Neutrophil (primary cell): ENCODE data around the gene MTFP1.

Experiments used
- H3K27ac ChIP-seq: fragments of 200-600 bp; sonication (generic); 2 replicates; pipeline ENCODE4 v1.5.1; 2016; ENCODE audit warnings: mild to moderate bottlenecking, moderate library complexity
- H3K27me3 ChIP-seq: fragments of 200-600 bp; sonication (generic); 2 replicates; pipeline ENCODE4 v1.6.0; 2016; ENCODE audit warnings: mild to moderate bottlenecking
- H3K36me3 ChIP-seq: fragments of 200-600 bp; sonication (generic); 2 replicates; pipeline ENCODE4 v1.5.1; 2017
- H3K4me1 ChIP-seq, 2 experiments: fragments of 200-600 bp in 1 of 2; sonication (generic) in 1 of 2; 1 replicate in 1 of 2; 2 replicates in 1 of 2; pipeline versions ENCODE4 v1.5.1 to v1.6.1; 2013 to 2016; ENCODE audit warnings: low read depth in 1 of 2, low read length in 1 of 2, mild to moderate bottlenecking in 1 of 2, moderate library complexity in 1 of 2; ENCODE audit not compliant: control insufficient read depth in 1 of 2, insufficient read depth in 1 of 2
- H3K4me3 ChIP-seq, 2 experiments: fragments of 200-600 bp in 1 of 2; sonication (generic) in 1 of 2; 1 replicate in 1 of 2; 2 replicates in 1 of 2; pipeline ENCODE4 v1.5.1; 2013 to 2016; ENCODE audit warnings: low read depth in 1 of 2, low read length in 1 of 2, mild to moderate bottlenecking in 1 of 2, moderate library complexity in 1 of 2
- H3K9me3 ChIP-seq: fragments of 200-600 bp; sonication (generic); 2 replicates; pipeline ENCODE4 v1.5.1; 2016
- CTCF ChIP-seq: fragments of 200-600 bp; sonication (generic); IDR thresholded peaks from 2 replicates; pipeline ENCODE4 v1.5.1; 2016; ENCODE audit warnings: antibody characterized with exemption

Gene MTFP1

GRCh38 chr22:30405731-30406130, 19.8 kb upstream of the MTFP1 start:
- no peak for TF ChIP-seq CTCF
- no peak overlapping the region for H3K27ac ChIP-seq
- H3K9me3 ChIP-seq, result no peaks in the 10 kb centered on the region
- no peak overlapping the region for H3K4me3 ChIP-seq
- H3K4me1 ChIP-seq, result no peaks in the 10 kb centered on the region
- H3K36me3 ChIP-seq, result no peaks in the 10 kb centered on the region
- no peaks in the 10 kb centered on the region for H3K27me3 ChIP-seq

GRCh38 chr22:30406400-30406799, 19.2 kb upstream of the MTFP1 start:
- H3K27me3 ChIP-seq, result no peaks in the 10 kb centered on the region
- TF ChIP-seq CTCF, result no peak
- no peak overlapping the region for H3K27ac ChIP-seq
- no peaks in the 10 kb centered on the region for H3K9me3 ChIP-seq
- no peaks in the 10 kb centered on the region for H3K4me1 ChIP-seq
- no peaks in the 10 kb centered on the region for H3K36me3 ChIP-seq
- no peak overlapping the region for H3K4me3 ChIP-seq

- Histone ChIP-seq H3K9me3 (no peaks in the 10 kb centered on the region), H3K4me3 (no peak overlapping the region), H3K27me3 (no peaks in the 10 kb centered on the region), H3K27ac (no peak overlapping the region), H3K36me3 (no peaks in the 10 kb centered on the region), H3K4me1 (no peaks in the 10 kb centered on the region)
- no peak for TF ChIP-seq CTCF
These were observed 17.0 kb upstream of the MTFP1 start for GRCh38 chr22:30408388-30409102.

- H3K27ac ChIP-seq, result no peak overlapping the region
- H3K36me3 ChIP-seq, result peaks cover 15% of the 10 kb centered on the region
- no peak overlapping the region for H3K4me3 ChIP-seq
- no peaks in the 10 kb centered on the region for H3K9me3 ChIP-seq
- no peaks in the 10 kb centered on the region for H3K4me1 ChIP-seq
- no peak for TF ChIP-seq CTCF
- no peaks in the 10 kb centered on the region for H3K27me3 ChIP-seq
These were observed 13.8 kb upstream of the MTFP1 start for GRCh38 chr22:30411780-30412179.

GRCh38 chr22:30413001-30413400, 12.6 kb upstream of the MTFP1 start:
- no peak for TF ChIP-seq CTCF
- Histone ChIP-seq H3K4me1 (no peaks in the 10 kb centered on the region), H3K27ac (no peak overlapping the region), H3K4me3 (no peak overlapping the region), H3K27me3 (no peaks in the 10 kb centered on the region), H3K36me3 (peaks cover 15% of the 10 kb centered on the region), H3K9me3 (no peaks in the 10 kb centered on the region)
